A549 (cell line): ENCODE results near the gene OGFOD2. TPM values are rescaled to one million over a fixed set of nuclear protein-coding genes. Genes with fewer than 3 reads are reported as not detected.

ENCODE experiments used
- ATAC-seq, 2 experiments: fragments of 200-7000 bp in 1 of 2; fragments of >200 bp in 1 of 2; cut with Nextera tagmentation in 1 of 2; cut with Tn5 transposase in 1 of 2; 3 replicates each; pipeline versions ENCODE4 v1.8.0 to v1.9.1; 2018 to 2020; ENCODE audit warnings: mild to moderate bottlenecking in 1 of 2, moderate library complexity in 1 of 2
- CTCF ChIA-PET: fragments of 300-600 bp; sonication (Branson Sonifier 250); formaldehyde crosslinking; extraction: SDS; loops from one replicate; lab custom pipeline; 2021; ENCODE audit warnings: antibody characterized with exemption, inconsistent platforms; lab: Yijun Ruan, JAX
- POLR2A ChIA-PET: fragments of 350-600 bp; formaldehyde crosslinking; extraction: SDS; loops from one replicate; lab custom pipeline; 2021; ENCODE audit warnings: antibody characterized with exemption, inconsistent platforms; lab: Yijun Ruan, JAX
- DNase-seq, 2 experiments: peaks; one replicate each; pipeline versions ENCODE4 v3.0.0 to v3.0.0-alpha.2; 2011 to 2016; ENCODE audit warnings: low read depth in 1 of 2, low spot score in 1 of 2
- FAIRE-seq: peaks from 2 replicates; lab custom pipeline; 2011; peaks lifted over from hg19 to GRCh38; lab: Jason Lieb, UNC
- H3K27ac ChIP-seq, 2 experiments: fragments of >200 bp; sonication (Bioruptor Twin); formaldehyde crosslinking; 3 replicates each; pipeline ENCODE4 v1.5.1; 2016 to 2017
- H3K4me1 ChIP-seq: fragments of >200 bp; sonication (Bioruptor Twin); formaldehyde crosslinking; 3 replicates; pipeline ENCODE4 v1.6.1; 2016
- H3K4me2 ChIP-seq: fragments of >200 bp; sonication (Bioruptor Twin); formaldehyde crosslinking; 3 replicates; pipeline ENCODE4 v1.6.1; 2016
- H3K4me3 ChIP-seq: fragments of >200 bp; sonication (Bioruptor Twin); formaldehyde crosslinking; 3 replicates; pipeline ENCODE4 v1.5.1; 2016
- H3K9me3 ChIP-seq: fragments of >200 bp; sonication (Bioruptor Twin); formaldehyde crosslinking; 3 replicates; pipeline ENCODE4 v1.6.1; 2016
- CEBPB ChIP-seq, 2 experiments: fragments of >200 bp in 1 of 2; sonication (Bioruptor Twin) in 1 of 2; formaldehyde crosslinking in 1 of 2; IDR thresholded peaks; 2 replicates each; pipeline ENCODE4 v1.6.1; 2012 to 2016
- EHF ChIP-seq: fragments of 250-450 bp; sonication (Bioruptor Pico); IDR thresholded peaks from 2 replicates; pipeline ENCODE4 v1.5.0; 2020; ENCODE audit warnings: mild to moderate bottlenecking
- EHMT2 ChIP-seq: fragments of 200-600 bp; sonication (generic); IDR thresholded peaks from 2 replicates; pipeline ENCODE4 v1.6.1; 2016; ENCODE audit warnings: antibody characterized with exemption, low read depth, mild to moderate bottlenecking, moderate library complexity
- ESRRA ChIP-seq: fragments of 150-350 bp; IDR thresholded peaks from 2 replicates; pipeline ENCODE4 v1.6.1; 2014; ENCODE audit warnings: mild to moderate bottlenecking, low read length, borderline replicate concordance
- FOXS1 ChIP-seq: fragments of 250-450 bp; sonication (Bioruptor Pico); IDR thresholded peaks from 2 replicates; pipeline ENCODE4 v1.5.0; 2020; ENCODE audit warnings: mild to moderate bottlenecking, moderate library complexity
- GATA3 ChIP-seq: IDR thresholded peaks from 2 replicates; pipeline ENCODE4 v1.6.1; 2012; ENCODE audit warnings: borderline replicate concordance
- KDM5A ChIP-seq: fragments of 200-600 bp; sonication (generic); IDR thresholded peaks from 2 replicates; pipeline ENCODE4 v1.6.1; 2016; ENCODE audit warnings: antibody characterized with exemption, mild to moderate bottlenecking
- MAZ ChIP-seq: fragments of 150-350 bp; IDR thresholded peaks from 2 replicates; pipeline ENCODE4 v1.6.1; 2014; ENCODE audit warnings: antibody characterized with exemption, low read depth, low read length, borderline replicate concordance
- NPAS2 ChIP-seq: fragments of 250-450 bp; sonication (Bioruptor Pico); IDR thresholded peaks from 2 replicates; pipeline ENCODE4 v1.8.0; 2022; ENCODE audit warnings: mild to moderate bottlenecking, moderate library complexity, borderline replicate concordance
- RAD21 ChIP-seq, 2 experiments: fragments of >200 bp in 1 of 2; sonication (Bioruptor Twin) in 1 of 2; formaldehyde crosslinking in 1 of 2; IDR thresholded peaks in 1 of 2; conservative IDR thresholded peaks in 1 of 2; 2 replicates in 1 of 2; 3 replicates in 1 of 2; pipeline ENCODE4 v1.6.1; 2012 to 2018; ENCODE audit warnings: inconsistent platforms in 1 of 2
- RARB ChIP-seq: fragments of 250-450 bp; sonication (Bioruptor Pico); IDR thresholded peaks from 2 replicates; pipeline ENCODE4 v1.8.0; 2021; ENCODE audit warnings: mild to moderate bottlenecking, moderate library complexity
- RCOR1 ChIP-seq: fragments of 150-350 bp; IDR thresholded peaks from 2 replicates; pipeline ENCODE4 v1.6.1; 2014; ENCODE audit warnings: antibody characterized with exemption, low read length, low read depth
- ZNF302 ChIP-seq: fragments of 250-450 bp; sonication (Bioruptor Pico); IDR thresholded peaks from 2 replicates; pipeline ENCODE4 v1.9.0; 2021; ENCODE audit warnings: inconsistent platforms, mild to moderate bottlenecking, moderate library complexity
- ZSCAN20 ChIP-seq: fragments of 250-450 bp; sonication (Bioruptor Pico); IDR thresholded peaks from 2 replicates; pipeline ENCODE4 v1.8.0; 2022; ENCODE audit warnings: mild to moderate bottlenecking, moderate library complexity
- WGBS: methylation state at CpG from one replicate; pipeline ENCODE4 v1.1.6; 2017; ENCODE audit errors: missing lambda C conversion rate; 5-methylcytosine and 5-hydroxymethylcytosine counted together
- polyA plus RNA-seq, 4 experiments: library from polyadenylated mRNA; depleted of rRNA in 3 of 4; stranded (reverse); fragments of >200 nt; fragmentation: RNase III in 1 of 4; extraction: RNeasy Plus Mini Kit Qiagen cat#74134 plus additional on column Dnase treatment in 1 of 4; gene quantifications; 2 replicates in 3 of 4; 3 replicates in 1 of 4; pipeline ENCODE4 v1.2.3, GENCODE V29; 2011 to 2017
- TF ChIP-seq, protein P1 (sequence below): fragments of 200-600 bp; sonication (generic); IDR thresholded peaks from 2 replicates; pipeline ENCODE4 v1.6.1; 2016; ENCODE audit warnings: antibody characterized with exemption, mild to moderate bottlenecking, moderate library complexity
- TF ChIP-seq, protein P2 (sequence below): fragments of 450-650 bp; IDR thresholded peaks from 2 replicates; pipeline ENCODE4 v1.6.1; 2014; ENCODE audit warnings: antibody characterized with exemption
- TF ChIP-seq, protein P3 (sequence below): fragments of >200 bp; sonication (Bioruptor Twin); formaldehyde crosslinking; IDR thresholded peaks from 3 replicates; pipeline ENCODE4 v1.5.1; 2016
- TF ChIP-seq, protein P4 (sequence below): fragments of 250-450 bp; sonication (Bioruptor Pico); IDR thresholded peaks from 2 replicates; pipeline ENCODE4 v1.5.0; 2020; ENCODE audit warnings: low read depth, mild to moderate bottlenecking, moderate library complexity
- TF ChIP-seq, protein P5 (sequence below): IDR thresholded peaks from 2 replicates; pipeline ENCODE4 v1.6.1; 2012; ENCODE audit warnings: low read depth, borderline replicate concordance
- TF ChIP-seq, protein P6 (sequence below): IDR thresholded peaks from 2 replicates; pipeline ENCODE4 v1.6.1; 2012

OGFOD2 gene
- polyA plus RNA-seq, 2 of the 4 experiments (the other 2 are of a cell fraction) = 11.0 to 18.2 TPM

DNA sequence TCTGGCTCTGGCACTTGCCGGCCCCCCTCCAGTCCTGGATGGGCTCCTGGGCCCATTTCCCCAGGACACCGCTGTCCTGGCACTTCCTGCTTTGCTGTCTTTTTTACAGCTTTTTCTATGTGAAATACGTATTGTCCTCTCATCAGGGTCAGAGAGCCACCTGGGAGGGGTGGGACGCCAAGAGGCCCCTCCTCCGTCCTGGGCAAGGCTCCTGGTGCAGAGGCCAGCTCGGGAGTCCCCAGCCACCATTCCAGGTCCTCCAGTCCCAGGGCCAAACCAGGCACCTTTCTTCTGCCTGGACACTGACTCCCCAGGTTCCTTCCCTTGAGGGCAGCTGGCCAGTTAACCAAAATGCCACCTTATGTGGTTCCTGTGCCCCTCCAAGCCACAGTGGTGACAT is 28.2 kb downstream of the OGFOD2 start (continued):
- TF ChIP-seq, protein P1, sequence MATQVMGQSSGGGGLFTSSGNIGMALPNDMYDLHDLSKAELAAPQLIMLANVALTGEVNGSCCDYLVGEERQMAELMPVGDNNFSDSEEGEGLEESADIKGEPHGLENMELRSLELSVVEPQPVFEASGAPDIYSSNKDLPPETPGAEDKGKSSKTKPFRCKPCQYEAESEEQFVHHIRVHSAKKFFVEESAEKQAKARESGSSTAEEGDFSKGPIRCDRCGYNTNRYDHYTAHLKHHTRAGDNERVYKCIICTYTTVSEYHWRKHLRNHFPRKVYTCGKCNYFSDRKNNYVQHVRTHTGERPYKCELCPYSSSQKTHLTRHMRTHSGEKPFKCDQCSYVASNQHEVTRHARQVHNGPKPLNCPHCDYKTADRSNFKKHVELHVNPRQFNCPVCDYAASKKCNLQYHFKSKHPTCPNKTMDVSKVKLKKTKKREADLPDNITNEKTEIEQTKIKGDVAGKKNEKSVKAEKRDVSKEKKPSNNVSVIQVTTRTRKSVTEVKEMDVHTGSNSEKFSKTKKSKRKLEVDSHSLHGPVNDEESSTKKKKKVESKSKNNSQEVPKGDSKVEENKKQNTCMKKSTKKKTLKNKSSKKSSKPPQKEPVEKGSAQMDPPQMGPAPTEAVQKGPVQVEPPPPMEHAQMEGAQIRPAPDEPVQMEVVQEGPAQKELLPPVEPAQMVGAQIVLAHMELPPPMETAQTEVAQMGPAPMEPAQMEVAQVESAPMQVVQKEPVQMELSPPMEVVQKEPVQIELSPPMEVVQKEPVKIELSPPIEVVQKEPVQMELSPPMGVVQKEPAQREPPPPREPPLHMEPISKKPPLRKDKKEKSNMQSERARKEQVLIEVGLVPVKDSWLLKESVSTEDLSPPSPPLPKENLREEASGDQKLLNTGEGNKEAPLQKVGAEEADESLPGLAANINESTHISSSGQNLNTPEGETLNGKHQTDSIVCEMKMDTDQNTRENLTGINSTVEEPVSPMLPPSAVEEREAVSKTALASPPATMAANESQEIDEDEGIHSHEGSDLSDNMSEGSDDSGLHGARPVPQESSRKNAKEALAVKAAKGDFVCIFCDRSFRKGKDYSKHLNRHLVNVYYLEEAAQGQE = no peak
- TF ChIP-seq, protein P2, sequence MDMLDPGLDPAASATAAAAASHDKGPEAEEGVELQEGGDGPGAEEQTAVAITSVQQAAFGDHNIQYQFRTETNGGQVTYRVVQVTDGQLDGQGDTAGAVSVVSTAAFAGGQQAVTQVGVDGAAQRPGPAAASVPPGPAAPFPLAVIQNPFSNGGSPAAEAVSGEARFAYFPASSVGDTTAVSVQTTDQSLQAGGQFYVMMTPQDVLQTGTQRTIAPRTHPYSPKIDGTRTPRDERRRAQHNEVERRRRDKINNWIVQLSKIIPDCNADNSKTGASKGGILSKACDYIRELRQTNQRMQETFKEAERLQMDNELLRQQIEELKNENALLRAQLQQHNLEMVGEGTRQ = no peak
- TF ChIP-seq RCOR1 (no peak), GATA3 (no peak), NPAS2 (no peak), KDM5A (no peak)
- TF ChIP-seq, protein P3, sequence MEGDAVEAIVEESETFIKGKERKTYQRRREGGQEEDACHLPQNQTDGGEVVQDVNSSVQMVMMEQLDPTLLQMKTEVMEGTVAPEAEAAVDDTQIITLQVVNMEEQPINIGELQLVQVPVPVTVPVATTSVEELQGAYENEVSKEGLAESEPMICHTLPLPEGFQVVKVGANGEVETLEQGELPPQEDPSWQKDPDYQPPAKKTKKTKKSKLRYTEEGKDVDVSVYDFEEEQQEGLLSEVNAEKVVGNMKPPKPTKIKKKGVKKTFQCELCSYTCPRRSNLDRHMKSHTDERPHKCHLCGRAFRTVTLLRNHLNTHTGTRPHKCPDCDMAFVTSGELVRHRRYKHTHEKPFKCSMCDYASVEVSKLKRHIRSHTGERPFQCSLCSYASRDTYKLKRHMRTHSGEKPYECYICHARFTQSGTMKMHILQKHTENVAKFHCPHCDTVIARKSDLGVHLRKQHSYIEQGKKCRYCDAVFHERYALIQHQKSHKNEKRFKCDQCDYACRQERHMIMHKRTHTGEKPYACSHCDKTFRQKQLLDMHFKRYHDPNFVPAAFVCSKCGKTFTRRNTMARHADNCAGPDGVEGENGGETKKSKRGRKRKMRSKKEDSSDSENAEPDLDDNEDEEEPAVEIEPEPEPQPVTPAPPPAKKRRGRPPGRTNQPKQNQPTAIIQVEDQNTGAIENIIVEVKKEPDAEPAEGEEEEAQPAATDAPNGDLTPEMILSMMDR = no peak

DNA sequence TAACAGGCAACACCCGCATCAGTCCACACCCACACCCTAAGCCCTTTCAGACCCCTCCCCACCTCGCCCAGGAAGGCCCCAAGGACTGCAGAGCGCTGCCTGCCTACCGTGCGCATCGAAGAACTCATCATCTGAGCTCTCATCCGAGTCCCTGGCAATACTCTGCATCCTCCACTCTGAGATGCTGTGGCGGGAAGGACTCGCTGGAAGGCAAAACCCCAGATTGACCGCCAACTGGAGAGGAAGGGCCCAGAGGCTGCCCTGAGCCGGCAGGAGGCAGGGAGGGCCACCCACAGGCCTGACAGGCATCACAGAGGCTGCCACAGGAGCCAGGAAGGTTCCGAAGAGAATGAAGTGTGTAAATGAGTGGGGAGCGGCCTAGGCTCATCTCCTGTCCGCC is 29.2 kb downstream of the OGFOD2 start:
- ChIA-PET POLR2A (no interaction called here), CTCF (interaction anchor here (1.1 kb wide), 1 partner anchor 234 kb away, joined by 3 read pairs; no protein-coding TSS in a partner anchor)
- Histone ChIP-seq H3K4me2 (no peak overlapping the region), H3K4me3 (no peak overlapping the region), H3K4me1 (no peaks in the 10 kb centered on the region), H3K27ac (no peak overlapping the region), H3K9me3 (no peaks in the 10 kb centered on the region)
- FAIRE-seq (no peak), DNase-seq (no peak), ATAC-seq (no peak)
- TF ChIP-seq EHF (CRISPR knock-in tag) = no peak
- WGBS = 86% methylated on average over 14 of the region's 14 CpGs

DNA sequence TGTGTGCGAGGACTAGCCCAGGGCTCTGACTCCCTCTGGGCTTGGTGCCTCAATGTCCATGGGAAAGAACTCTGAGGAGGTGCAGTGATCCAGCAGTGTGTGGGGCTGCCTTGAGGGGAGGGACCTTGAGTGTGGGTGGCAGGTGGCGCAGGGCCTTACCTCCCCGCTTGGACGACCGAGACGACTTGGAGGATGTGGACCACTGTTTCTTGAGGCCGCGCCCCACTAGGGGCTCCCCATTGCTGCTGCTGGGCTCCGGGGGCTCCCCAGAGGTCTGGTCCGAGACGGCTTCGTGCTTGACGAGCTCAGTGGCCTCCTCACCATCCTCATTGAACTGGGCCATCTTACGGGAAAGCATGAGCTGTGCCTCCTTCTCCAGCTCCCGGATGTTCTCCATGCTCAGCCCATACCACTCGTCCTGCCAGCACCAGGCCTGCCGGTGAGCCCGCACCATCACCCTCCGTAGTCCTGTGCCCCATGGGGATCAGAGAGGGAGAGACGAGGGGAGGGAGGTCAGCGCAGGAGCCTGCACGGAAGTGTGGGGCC is 30.1 kb downstream of the OGFOD2 start:
- H3K4me2 ChIP-seq = no peak overlapping the region
- H3K4me1 ChIP-seq = no peaks in the 10 kb centered on the region
- H3K27ac ChIP-seq = no peak overlapping the region
- DNase-seq (no peak), ATAC-seq (no peak; a peak in 1 of 6 replicates), FAIRE-seq (no peak)
- CTCF ChIA-PET = interaction anchor here (0.7 to 1.4 kb wide), 3 partner anchors 10 to 146 kb away, joined by 3 read pairs; no protein-coding TSS in a partner anchor
- WGBS = 98% methylated on average over 21 of the region's 22 CpGs
- POLR2A ChIA-PET = no interaction called here
- no peak overlapping the region for H3K4me3 ChIP-seq
- no peaks in the 10 kb centered on the region for H3K9me3 ChIP-seq
- TF ChIP-seq, protein P1 = no peak
- no peak for TF ChIP-seq GATA3
- TF ChIP-seq MAZ = no peak
- TF ChIP-seq ZSCAN20 (CRISPR knock-in tag) = no peak
- TF ChIP-seq RAD21 (conservative IDR thresholded peaks at IDR 0.05 in 1 of 2, IDR thresholded peaks at IDR 0.05 in 1 of 2) = no peak
- TF ChIP-seq EHMT2 = no peak
- no peak for TF ChIP-seq EHF (CRISPR knock-in tag)
- TF ChIP-seq, protein P4, sequence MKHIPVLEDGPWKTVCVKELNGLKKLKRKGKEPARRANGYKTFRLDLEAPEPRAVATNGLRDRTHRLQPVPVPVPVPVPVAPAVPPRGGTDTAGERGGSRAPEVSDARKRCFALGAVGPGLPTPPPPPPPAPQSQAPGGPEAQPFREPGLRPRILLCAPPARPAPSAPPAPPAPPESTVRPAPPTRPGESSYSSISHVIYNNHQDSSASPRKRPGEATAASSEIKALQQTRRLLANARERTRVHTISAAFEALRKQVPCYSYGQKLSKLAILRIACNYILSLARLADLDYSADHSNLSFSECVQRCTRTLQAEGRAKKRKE (CRISPR knock-in tag) = no peak
- TF ChIP-seq RARB = no peak
- TF ChIP-seq, protein P5, sequence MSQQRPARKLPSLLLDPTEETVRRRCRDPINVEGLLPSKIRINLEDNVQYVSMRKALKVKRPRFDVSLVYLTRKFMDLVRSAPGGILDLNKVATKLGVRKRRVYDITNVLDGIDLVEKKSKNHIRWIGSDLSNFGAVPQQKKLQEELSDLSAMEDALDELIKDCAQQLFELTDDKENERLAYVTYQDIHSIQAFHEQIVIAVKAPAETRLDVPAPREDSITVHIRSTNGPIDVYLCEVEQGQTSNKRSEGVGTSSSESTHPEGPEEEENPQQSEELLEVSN = no peak
- TF ChIP-seq, protein P6, sequence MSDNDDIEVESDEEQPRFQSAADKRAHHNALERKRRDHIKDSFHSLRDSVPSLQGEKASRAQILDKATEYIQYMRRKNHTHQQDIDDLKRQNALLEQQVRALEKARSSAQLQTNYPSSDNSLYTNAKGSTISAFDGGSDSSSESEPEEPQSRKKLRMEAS = no peak
- no peak for TF ChIP-seq CEBPB (IDR thresholded peaks at IDR 0.05)
- no peak for TF ChIP-seq ESRRA
- TF ChIP-seq FOXS1 (CRISPR knock-in tag) = no peak
- TF ChIP-seq ZNF302 (CRISPR knock-in tag) = no peak
